PC-3 (cell line): ENCODE results near the gene RBP3. TPM values are rescaled to one million over a fixed set of nuclear protein-coding genes. Genes with fewer than 3 reads are reported as not detected.

Source experiments
- ATAC-seq: fragments of 200-7000 bp; cut with Tn5 transposase; 2 replicates; pipeline ENCODE4 v1.9.1; 2020; ENCODE audit warnings: mild to moderate bottlenecking, moderate library complexity
- BruUV-seq: library from RNA; stranded (reverse); fragments of 400-500 nt; replicated peaks from 2 replicates; lab custom pipeline; 2021; lab: Mats Ljungman, UMichigan
- CTCF ChIA-PET: fragments of 300-600 bp; sonication (Branson Sonifier 250); formaldehyde crosslinking; loops from one replicate; lab custom pipeline; 2022; ENCODE audit warnings: antibody characterized with exemption; lab: Charles Lee
- POLR2A ChIA-PET: fragments of 300-600 bp; sonication (Branson Sonifier 250); formaldehyde crosslinking; loops from one replicate; lab custom pipeline; 2022; ENCODE audit warnings: antibody characterized with exemption; ENCODE audit not compliant: unreplicated experiment; lab: Charles Lee
- DNase-seq: peaks from one replicate; pipeline ENCODE4 v3.0.0-alpha.2; 2015
- H2AFZ ChIP-seq: fragments of 300-600 bp; sonication (generic); 2 replicates; pipeline ENCODE4 v1.6.0; 2016; ENCODE audit warnings: antibody characterized with exemption, low read length
- H3F3A ChIP-seq: fragments of 300-600 bp; sonication (generic); one replicate; pipeline ENCODE4 v1.6.0; 2017; ENCODE audit warnings: antibody characterized with exemption, low read length, control low read depth, mild to moderate bottlenecking; ENCODE audit not compliant: unreplicated experiment
- H3K27ac ChIP-seq: fragments of 300-600 bp; sonication (generic); 2 replicates; pipeline ENCODE4 v1.5.1; 2016; ENCODE audit warnings: mild to moderate bottlenecking, low read length
- H3K27me3 ChIP-seq: fragments of 300-600 bp; sonication (generic); 2 replicates; pipeline ENCODE4 v1.6.1; 2016; ENCODE audit warnings: low read length, mixed read lengths
- H3K36me3 ChIP-seq: fragments of 300-600 bp; sonication (generic); 2 replicates; pipeline ENCODE4 v1.6.1; 2016; ENCODE audit warnings: low read depth, mixed run types, low read length, mixed read lengths
- H3K4me1 ChIP-seq: fragments of 300-600 bp; sonication (generic); 2 replicates; pipeline ENCODE4 v1.5.1; 2016; ENCODE audit warnings: low read length; ENCODE audit not compliant: insufficient read depth
- H3K4me2 ChIP-seq: fragments of 300-600 bp; sonication (generic); 2 replicates; pipeline ENCODE4 v1.6.0; 2016; ENCODE audit warnings: low read length
- H3K4me3 ChIP-seq: fragments of 300-600 bp; sonication (generic); 2 replicates; pipeline ENCODE4 v1.5.1; 2016; ENCODE audit warnings: mild to moderate bottlenecking, low read length, mixed read lengths
- H3K79me2 ChIP-seq: fragments of 300-600 bp; sonication (generic); 2 replicates; pipeline ENCODE4 v1.6.1; 2017; ENCODE audit warnings: low read length, mixed read lengths
- H3K9ac ChIP-seq: fragments of 300-600 bp; sonication (generic); 2 replicates; pipeline ENCODE4 v1.6.0; 2016; ENCODE audit warnings: mild to moderate bottlenecking, low read length
- H3K9me2 ChIP-seq: fragments of 300-600 bp; sonication (generic); replicated peaks from 2 replicates; pipeline ENCODE4 v1.6.1; 2016; ENCODE audit warnings: mixed run types, low read length, mixed read lengths
- H3K9me3 ChIP-seq: fragments of 300-600 bp; sonication (generic); 2 replicates; pipeline ENCODE4 v1.6.1; 2016; ENCODE audit warnings: low read length, mixed read lengths
- H4K20me1 ChIP-seq: fragments of 300-600 bp; sonication (generic); 2 replicates; pipeline ENCODE4 v1.6.1; 2016; ENCODE audit warnings: low read length, mixed read lengths
- EZH2 ChIP-seq: fragments of 300-600 bp; sonication (generic); IDR thresholded peaks from one replicate; pipeline ENCODE4 v1.6.1; 2017; ENCODE audit warnings: antibody characterized with exemption, mild to moderate bottlenecking, low read length; ENCODE audit not compliant: unreplicated experiment
- EZH2phosphoT487 ChIP-seq: fragments of 300-600 bp; sonication (generic); IDR thresholded peaks from 2 replicates; pipeline ENCODE4 v1.6.1; 2018; ENCODE audit warnings: mild to moderate bottlenecking, antibody characterized with exemption, low read length, borderline replicate concordance
- intact Hi-C: fragments of 100-400 bp; cut with micrococcal nuclease; formaldehyde crosslinking; loops from 2 replicates; pipeline ENCODE4 v1.9.0; 2023
- total RNA-seq: library from RNA; depleted of rRNA; stranded (reverse); fragments of >200 nt; gene quantifications from 2 replicates; pipeline ENCODE4 v1.2.3, GENCODE V29; 2014
- TF ChIP-seq, protein P1 (sequence below): fragments of 300-600 bp; sonication (generic); conservative IDR thresholded peaks from 2 replicates; pipeline ENCODE4 v1.5.1; 2017; ENCODE audit warnings: antibody characterized with exemption, low read depth, mild to moderate bottlenecking, low read length

RBP3 gene
- total RNA-seq, 1 experiment from 2014 or later = not detected

DNA sequence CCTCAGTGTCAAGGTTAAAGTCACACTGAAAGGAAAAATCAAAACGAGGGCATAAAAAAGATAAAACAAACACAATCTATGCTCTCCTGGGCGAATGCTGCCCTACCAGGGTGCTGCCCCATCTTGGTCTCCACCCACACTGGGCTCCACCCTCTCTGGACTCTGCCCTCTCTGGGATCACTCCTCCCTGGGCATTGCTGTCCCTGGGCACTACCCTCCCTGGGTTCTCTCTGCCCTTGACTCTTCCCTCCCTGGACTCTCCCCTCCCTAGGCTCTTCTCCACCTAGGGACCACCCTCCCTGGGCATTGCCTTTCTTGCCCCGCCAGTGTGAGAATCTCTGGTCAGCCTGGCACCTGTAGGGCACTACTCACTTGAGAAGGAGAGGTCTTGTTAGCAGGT lies 17.4 kb upstream of the RBP3 start:
- peaks cover 5% of the 10 kb centered on the region for H3K27me3 ChIP-seq
- ATAC-seq (no peak), DNase-seq (no peak)
- H3K9ac ChIP-seq = no peak overlapping the region
- H3K79me2 ChIP-seq = no peaks in the 10 kb centered on the region
- ChIA-PET POLR2A (no interaction called here), CTCF (no interaction called here)
- BruUV-seq = no TSS peak
- no peaks in the 10 kb centered on the region for H3K9me2 ChIP-seq
- H3K4me2 ChIP-seq = no peak overlapping the region
- H2AFZ ChIP-seq = no peak overlapping the region
- H3F3A ChIP-seq = no peaks in the 10 kb centered on the region
- peaks cover 9% of the 10 kb centered on the region; the same call in 1 of the 2 replicates for H3K4me1 ChIP-seq
- H3K27ac ChIP-seq = no peak overlapping the region
- H3K4me3 ChIP-seq = no peak overlapping the region
- TF ChIP-seq EZH2phosphoT487 (no peak), EZH2 (no peak)
- TF ChIP-seq, protein P1, sequence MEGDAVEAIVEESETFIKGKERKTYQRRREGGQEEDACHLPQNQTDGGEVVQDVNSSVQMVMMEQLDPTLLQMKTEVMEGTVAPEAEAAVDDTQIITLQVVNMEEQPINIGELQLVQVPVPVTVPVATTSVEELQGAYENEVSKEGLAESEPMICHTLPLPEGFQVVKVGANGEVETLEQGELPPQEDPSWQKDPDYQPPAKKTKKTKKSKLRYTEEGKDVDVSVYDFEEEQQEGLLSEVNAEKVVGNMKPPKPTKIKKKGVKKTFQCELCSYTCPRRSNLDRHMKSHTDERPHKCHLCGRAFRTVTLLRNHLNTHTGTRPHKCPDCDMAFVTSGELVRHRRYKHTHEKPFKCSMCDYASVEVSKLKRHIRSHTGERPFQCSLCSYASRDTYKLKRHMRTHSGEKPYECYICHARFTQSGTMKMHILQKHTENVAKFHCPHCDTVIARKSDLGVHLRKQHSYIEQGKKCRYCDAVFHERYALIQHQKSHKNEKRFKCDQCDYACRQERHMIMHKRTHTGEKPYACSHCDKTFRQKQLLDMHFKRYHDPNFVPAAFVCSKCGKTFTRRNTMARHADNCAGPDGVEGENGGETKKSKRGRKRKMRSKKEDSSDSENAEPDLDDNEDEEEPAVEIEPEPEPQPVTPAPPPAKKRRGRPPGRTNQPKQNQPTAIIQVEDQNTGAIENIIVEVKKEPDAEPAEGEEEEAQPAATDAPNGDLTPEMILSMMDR = no peak
- no peaks in the 10 kb centered on the region for H3K9me3 ChIP-seq
- no peaks in the 10 kb centered on the region for H4K20me1 ChIP-seq
- intact Hi-C loops = no loop called here
- H3K36me3 ChIP-seq = no peaks in the 10 kb centered on the region

DNA sequence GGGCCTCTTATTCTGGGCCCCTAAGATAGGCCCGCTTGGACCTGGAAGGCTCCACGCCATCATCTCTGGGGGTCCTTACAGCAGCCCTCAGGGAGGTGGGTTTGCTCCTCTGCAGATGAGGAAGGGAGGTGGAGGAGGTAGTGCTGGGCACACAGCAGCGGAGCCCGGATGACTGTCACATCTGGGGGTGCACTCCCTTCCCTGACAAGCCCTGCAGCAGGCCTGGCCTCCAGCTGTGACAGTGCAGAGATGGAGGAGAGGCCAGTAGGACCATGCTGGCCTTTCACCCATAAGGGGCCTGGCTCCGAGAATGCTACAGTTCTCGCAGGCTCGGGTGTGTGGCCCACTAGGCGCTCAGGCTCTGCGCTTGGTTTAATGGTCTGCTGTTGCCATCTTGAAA lies 16.7 kb upstream of the RBP3 start:
- Histone ChIP-seq H3K36me3 (no peaks in the 10 kb centered on the region), H3K27ac (no peak overlapping the region), H4K20me1 (no peaks in the 10 kb centered on the region), H3K9me2 (no peaks in the 10 kb centered on the region), H3K4me1 (peaks cover 4% of the 10 kb centered on the region; the same call in 1 of the 2 replicates), H3K9me3 (no peaks in the 10 kb centered on the region), H3K4me2 (no peak overlapping the region), H3K9ac (no peak overlapping the region), H3F3A (no peaks in the 10 kb centered on the region), H2AFZ (no peak overlapping the region), H3K4me3 (no peak overlapping the region), H3K27me3 (peaks cover 5% of the 10 kb centered on the region), H3K79me2 (no peaks in the 10 kb centered on the region)
- DNase-seq (no peak), ATAC-seq (no peak)
- ChIA-PET CTCF (no interaction called here), POLR2A (no interaction called here)
- intact Hi-C loops = no loop called here
- no TSS peak for BruUV-seq
- no peak for TF ChIP-seq EZH2
- TF ChIP-seq, protein P1 = no peak
- TF ChIP-seq EZH2phosphoT487 = no peak

DNA sequence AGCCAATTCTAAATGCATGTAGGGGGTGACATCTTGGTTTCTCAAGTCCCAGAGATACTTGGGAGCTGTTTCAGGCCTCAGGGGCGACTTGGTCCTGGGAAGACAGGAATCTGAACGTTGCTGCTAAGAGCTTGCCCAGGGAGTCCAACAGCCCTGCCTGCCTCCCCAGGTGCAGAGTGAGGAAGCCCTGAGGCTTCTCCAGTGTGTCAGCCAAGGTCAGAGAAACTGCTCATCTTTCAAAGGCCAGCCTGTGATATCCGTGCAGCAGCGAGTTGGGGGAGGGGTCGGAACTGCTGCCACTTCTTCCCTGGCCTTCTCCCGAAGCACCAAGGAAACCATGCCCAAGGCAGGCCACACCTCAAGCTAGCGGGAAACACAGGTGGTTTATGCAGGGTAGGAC lies 16.2 kb upstream of the RBP3 start:
- Histone ChIP-seq H2AFZ (no peak overlapping the region), H3K27ac (no peak overlapping the region), H3F3A (no peaks in the 10 kb centered on the region), H3K9me2 (no peaks in the 10 kb centered on the region), H3K9ac (no peak overlapping the region), H3K4me1 (no peaks in the 10 kb centered on the region), H4K20me1 (no peaks in the 10 kb centered on the region), H3K79me2 (no peaks in the 10 kb centered on the region), H3K4me3 (no peak overlapping the region), H3K27me3 (peaks cover 5% of the 10 kb centered on the region), H3K36me3 (no peaks in the 10 kb centered on the region), H3K9me3 (no peaks in the 10 kb centered on the region), H3K4me2 (no peak overlapping the region)
- no TSS peak for BruUV-seq
- intact Hi-C loops = no loop called here
- no peak for ATAC-seq
- CTCF ChIA-PET = no interaction called here
- POLR2A ChIA-PET = no interaction called here
- DNase-seq = no peak
- TF ChIP-seq EZH2 = no peak
- TF ChIP-seq EZH2phosphoT487 = no peak
- TF ChIP-seq, protein P1 = no peak
